LNCAP (cell line): ENCODE data around the gene PIGL.

ENCODE experiments used
- TF ChIP-seq, protein P1 (sequence below): fragments of 450-650 bp; IDR thresholded peaks from 2 replicates; pipeline ENCODE4 v1.5.1; 2017; ENCODE audit warnings: mild to moderate bottlenecking

Gene PIGL

DNA sequence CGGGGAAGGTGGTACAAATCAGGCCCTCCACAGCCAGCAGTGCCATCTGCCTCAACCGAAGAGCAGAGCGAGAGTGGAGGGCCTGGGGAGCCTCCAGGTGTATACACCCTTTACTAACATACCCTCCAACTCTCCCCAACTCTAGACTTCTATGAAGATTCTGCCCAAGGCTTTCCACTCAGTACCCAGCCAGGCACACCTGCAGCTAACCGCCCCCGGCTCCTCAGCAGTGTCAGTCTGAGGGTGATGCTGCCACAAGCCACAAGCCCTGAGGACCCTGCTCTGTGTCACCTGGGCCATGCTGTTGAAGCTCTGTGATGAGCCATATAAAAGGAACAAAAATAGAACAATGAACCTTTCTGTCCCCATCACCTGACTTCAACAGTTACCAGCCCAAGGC is 132.4 kb downstream of the PIGL start:
- TF ChIP-seq, protein P1, sequence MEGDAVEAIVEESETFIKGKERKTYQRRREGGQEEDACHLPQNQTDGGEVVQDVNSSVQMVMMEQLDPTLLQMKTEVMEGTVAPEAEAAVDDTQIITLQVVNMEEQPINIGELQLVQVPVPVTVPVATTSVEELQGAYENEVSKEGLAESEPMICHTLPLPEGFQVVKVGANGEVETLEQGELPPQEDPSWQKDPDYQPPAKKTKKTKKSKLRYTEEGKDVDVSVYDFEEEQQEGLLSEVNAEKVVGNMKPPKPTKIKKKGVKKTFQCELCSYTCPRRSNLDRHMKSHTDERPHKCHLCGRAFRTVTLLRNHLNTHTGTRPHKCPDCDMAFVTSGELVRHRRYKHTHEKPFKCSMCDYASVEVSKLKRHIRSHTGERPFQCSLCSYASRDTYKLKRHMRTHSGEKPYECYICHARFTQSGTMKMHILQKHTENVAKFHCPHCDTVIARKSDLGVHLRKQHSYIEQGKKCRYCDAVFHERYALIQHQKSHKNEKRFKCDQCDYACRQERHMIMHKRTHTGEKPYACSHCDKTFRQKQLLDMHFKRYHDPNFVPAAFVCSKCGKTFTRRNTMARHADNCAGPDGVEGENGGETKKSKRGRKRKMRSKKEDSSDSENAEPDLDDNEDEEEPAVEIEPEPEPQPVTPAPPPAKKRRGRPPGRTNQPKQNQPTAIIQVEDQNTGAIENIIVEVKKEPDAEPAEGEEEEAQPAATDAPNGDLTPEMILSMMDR: no peak

DNA sequence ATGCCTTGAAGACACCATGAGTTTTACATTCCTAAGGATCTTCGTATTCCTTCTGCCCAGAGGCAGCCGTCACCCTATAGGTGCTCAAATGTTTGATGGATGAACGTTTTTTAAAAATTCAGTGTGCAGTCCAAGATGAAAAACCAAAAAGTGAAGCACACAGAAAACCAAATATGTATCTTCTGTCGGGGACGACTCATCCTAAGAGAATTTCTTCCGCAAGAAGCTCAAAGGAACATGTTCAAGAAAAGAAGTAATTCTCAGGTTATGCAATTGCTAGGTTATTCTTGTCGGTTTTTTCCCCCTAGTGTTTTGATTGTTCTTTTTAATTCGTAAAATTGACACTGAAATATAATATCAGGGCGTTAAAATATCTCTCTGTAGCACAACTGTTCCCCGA is 134.8 kb downstream of the PIGL start:
- TF ChIP-seq, protein P1: no peak

DNA sequence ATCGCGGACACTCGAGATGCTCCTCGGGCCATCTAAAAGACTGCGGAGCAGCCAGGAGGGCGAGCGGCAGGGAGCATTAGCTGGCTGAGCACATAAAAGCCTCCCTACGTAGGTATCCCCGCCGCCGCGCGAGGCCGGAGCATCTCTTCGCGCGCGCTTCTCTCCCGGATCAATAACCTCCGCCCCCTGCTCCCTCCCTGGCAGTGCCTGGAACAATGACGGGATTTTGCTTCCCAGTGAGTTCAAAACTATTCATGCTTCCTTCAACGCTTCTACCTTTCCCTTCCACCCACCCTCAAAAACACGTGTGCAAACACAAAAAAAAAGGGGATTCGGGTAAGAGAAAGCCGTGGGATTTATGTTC is 135.3 kb downstream of the PIGL start:
- TF ChIP-seq, protein P1: no peak

DNA sequence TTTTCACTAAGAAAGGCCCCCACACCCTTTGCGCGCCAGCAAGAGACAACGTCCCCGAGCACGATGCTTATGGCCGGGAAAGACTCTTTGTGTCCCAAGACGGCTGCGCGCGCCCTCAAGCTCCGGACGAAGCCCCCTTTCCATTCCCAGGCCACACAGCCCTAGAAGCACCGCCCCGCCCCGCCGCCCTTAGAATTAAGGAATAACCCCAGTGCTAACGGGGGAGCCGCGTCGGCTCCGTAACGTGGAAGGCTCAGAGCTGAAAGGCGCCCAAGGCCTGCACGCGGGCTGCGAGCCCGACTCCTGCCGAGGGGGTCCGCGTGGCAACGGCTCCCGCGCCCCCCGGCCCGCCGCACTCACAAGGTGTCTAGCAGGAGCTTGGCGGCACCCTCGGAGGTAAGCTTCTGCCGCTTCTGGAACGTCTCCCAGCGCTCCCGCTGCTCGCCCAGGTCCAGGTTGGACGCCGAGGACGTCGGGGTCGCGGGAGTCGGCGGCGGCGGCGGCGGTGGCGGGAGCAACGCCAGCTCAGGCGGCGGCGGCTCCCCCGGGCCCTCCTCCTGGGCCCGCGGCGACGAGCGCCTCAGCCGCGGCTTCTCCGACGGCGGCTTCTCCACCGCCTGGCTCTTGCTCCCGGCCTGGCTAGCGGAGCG is 135.8 kb downstream of the PIGL start:
- TF ChIP-seq, protein P1: no peak

DNA sequence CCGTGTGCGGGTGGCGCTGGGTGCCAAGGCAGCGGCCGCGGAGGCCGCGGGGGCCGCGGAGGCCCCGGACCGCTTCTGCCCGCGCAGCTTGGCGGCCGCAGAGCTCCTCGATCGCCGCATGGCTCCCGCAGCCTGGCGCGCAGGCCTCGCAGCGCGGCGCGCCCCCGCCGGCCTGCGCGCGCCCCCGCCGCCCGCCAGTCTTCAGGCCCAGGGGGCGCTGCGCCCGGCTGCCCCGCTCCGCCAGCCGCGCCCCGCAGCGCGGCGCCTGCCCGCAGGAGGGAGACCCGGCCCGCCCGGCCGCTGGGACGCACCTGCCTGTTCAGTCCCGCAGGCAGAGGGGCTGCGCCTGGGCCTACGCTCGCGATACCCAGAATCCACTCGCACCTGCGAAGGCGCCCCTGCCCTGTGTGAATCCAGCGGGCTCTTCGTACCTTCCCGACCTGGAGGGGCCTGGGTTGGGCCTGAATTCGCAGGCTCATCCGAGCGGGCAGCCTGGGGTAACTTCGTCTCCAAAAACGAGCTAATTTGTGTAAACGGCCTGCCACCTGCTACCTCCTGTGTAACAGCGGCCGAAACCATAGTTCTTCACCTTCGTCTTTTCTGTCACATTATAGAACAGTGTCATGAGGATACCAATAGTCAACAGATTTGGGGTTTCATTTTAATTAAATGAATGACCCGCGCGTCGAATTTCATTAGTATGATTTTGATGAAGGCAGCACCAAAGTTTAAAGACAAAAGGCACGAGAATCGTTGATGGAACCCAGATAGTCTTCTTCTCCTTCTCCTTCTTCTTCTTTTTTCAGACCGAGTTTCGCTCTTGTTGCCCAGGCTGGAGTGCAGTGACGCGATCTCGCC is 136.5 kb downstream of the PIGL start, which contains the start of gene CENPV:
CENPV (minus strand) TSS at position 153 of the 858 bp plus-strand sequence; CDS start at position 120, 33 bp downstream.
- TF ChIP-seq, protein P1: no peak

DNA sequence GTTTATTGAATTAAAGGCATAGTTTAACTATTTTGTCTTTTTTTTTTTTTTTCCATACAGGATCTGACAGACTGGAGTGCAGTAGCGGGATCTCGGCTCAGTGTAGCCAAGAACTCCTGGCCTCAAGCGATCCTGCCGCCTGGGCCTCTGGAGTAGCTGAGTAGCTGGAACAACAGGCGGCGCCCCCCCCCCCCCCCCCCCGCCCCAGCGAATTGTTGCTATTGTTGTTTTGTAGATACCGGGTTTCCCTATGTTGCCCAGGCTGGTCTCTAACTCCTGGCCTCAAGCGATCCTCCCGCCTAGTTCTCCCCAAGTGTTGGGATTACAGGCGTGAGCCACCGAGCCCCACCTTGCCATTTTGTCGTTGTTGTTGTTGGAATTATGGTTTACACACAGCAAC is 137.6 kb downstream of the PIGL start:
- TF ChIP-seq, protein P1: no peak

DNA sequence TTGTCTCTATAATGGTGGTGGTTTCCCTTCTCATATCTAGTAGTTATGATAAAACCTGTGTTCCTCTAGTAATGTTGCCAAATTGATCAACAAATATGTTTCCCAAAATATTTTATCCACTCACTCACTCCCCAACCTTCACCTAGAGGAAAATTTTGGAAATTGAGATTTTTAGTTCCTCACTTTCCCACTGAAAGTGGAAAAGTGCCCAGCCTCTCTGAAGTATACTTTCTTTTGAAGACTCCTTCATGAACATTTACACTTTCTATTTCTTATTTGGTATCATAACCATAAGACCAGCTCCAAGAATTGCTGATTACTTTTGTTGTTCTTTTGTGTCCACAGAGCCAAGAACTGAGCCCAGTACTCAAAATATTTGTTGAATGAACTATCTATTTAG is 141.4 kb downstream of the PIGL start:
- TF ChIP-seq, protein P1: no peak
